ENCODE data around the gene DPPA2. TPM values are rescaled to one million over a fixed set of nuclear protein-coding genes. Genes with fewer than 3 reads are reported as not detected.

The DPPA2 gene
- total RNA-seq, 4 donors from 2014 or later = not detected

GRCh38 chr3:109356442-109357155 is 40.3 kb upstream of the DPPA2 start:
- no peaks in the 10 kb centered on the region for H3K27me3 ChIP-seq
- no peak overlapping the region for H3K27ac ChIP-seq
- no peak overlapping the region for H3K4me3 ChIP-seq (replicated peaks in 1 of 3)
- TF ChIP-seq POLR2A (IDR thresholded peaks at IDR 0.05) = no peak
- TF ChIP-seq, protein P1, sequence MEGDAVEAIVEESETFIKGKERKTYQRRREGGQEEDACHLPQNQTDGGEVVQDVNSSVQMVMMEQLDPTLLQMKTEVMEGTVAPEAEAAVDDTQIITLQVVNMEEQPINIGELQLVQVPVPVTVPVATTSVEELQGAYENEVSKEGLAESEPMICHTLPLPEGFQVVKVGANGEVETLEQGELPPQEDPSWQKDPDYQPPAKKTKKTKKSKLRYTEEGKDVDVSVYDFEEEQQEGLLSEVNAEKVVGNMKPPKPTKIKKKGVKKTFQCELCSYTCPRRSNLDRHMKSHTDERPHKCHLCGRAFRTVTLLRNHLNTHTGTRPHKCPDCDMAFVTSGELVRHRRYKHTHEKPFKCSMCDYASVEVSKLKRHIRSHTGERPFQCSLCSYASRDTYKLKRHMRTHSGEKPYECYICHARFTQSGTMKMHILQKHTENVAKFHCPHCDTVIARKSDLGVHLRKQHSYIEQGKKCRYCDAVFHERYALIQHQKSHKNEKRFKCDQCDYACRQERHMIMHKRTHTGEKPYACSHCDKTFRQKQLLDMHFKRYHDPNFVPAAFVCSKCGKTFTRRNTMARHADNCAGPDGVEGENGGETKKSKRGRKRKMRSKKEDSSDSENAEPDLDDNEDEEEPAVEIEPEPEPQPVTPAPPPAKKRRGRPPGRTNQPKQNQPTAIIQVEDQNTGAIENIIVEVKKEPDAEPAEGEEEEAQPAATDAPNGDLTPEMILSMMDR (IDR thresholded peaks at IDR 0.05) = no peak
- no peaks in the 10 kb centered on the region for H3K4me1 ChIP-seq
- H3K36me3 ChIP-seq = no peaks in the 10 kb centered on the region
- no peak for DNase-seq
- no peaks in the 10 kb centered on the region for H3K9me3 ChIP-seq
- 81 to 89% methylated on average over 3 of the region's 3 CpGs for WGBS, 2 donors
- intact Hi-C loops (cut with DNase I) = no loop called here

- intact Hi-C loops (cut with DNase I) = no loop called here
- Histone ChIP-seq H3K27ac (no peak overlapping the region), H3K4me1 (no peaks in the 10 kb centered on the region), H3K4me3 (replicated peaks in 1 of 3) (no peak overlapping the region), H3K27me3 (no peaks in the 10 kb centered on the region), H3K36me3 (no peaks in the 10 kb centered on the region), H3K9me3 (no peaks in the 10 kb centered on the region)
- WGBS, 2 donors = 54 to 60% methylated on average over 8 of the region's 8 CpGs
- no peak for TF ChIP-seq POLR2A (IDR thresholded peaks at IDR 0.05)
- TF ChIP-seq, protein P1 (IDR thresholded peaks at IDR 0.05) = no peak
- DNase-seq = no peak
These were observed 39.5 kb upstream of the DPPA2 start for GRCh38 chr3:109355625-109356441.

DNA sequence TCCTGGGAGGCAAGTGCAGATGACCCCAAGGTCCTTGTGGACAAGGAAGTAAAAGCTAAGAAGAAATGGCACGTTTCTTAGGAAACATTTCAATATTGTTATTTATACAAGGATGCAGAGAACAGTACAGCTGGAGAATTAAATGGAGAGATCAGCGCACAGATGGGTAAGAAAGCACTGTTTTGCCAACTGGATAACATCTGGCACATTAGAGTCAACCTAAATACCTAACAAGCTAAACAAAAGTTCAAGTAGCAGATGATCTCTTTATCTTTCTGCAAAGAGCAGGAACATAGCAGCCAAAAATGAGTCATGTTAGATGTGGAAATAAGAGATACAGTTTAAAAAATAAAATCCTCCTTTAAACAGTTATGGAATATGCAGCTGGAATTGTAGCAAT is 36.7 kb upstream of the DPPA2 start:
- TF ChIP-seq, protein P1 (IDR thresholded peaks at IDR 0.05) = no peak
- no peak for TF ChIP-seq POLR2A (IDR thresholded peaks at IDR 0.05)
- WGBS, 2 donors = 62% methylated on average over 2 of the region's 2 CpGs
- no peaks in the 10 kb centered on the region for H3K4me1 ChIP-seq

GRCh38 chr3:109351231-109351630 is 34.9 kb upstream of the DPPA2 start:
- H3K4me3 ChIP-seq (replicated peaks in 1 of 3) = no peak overlapping the region
- TF ChIP-seq, protein P1 (IDR thresholded peaks at IDR 0.05) = no peak
- TF ChIP-seq POLR2A (IDR thresholded peaks at IDR 0.05) = no peak
- no peak overlapping the region for H3K27ac ChIP-seq
- H3K36me3 ChIP-seq = no peaks in the 10 kb centered on the region
- H3K9me3 ChIP-seq = no peaks in the 10 kb centered on the region
- H3K27me3 ChIP-seq = no peaks in the 10 kb centered on the region
- DNase-seq = no peak
- intact Hi-C loops (cut with DNase I) = no loop called here
- H3K4me1 ChIP-seq = no peaks in the 10 kb centered on the region

More for the DNA sequence above, 36.7 kb upstream of the DPPA2 start:
- Histone ChIP-seq H3K27me3 (no peaks in the 10 kb centered on the region), H3K4me3 (replicated peaks in 1 of 3) (no peak overlapping the region), H3K36me3 (no peaks in the 10 kb centered on the region), H3K9me3 (no peaks in the 10 kb centered on the region), H3K27ac (no peak overlapping the region)
- DNase-seq = no peak
- intact Hi-C loops (cut with DNase I) = no loop called here

DNA sequence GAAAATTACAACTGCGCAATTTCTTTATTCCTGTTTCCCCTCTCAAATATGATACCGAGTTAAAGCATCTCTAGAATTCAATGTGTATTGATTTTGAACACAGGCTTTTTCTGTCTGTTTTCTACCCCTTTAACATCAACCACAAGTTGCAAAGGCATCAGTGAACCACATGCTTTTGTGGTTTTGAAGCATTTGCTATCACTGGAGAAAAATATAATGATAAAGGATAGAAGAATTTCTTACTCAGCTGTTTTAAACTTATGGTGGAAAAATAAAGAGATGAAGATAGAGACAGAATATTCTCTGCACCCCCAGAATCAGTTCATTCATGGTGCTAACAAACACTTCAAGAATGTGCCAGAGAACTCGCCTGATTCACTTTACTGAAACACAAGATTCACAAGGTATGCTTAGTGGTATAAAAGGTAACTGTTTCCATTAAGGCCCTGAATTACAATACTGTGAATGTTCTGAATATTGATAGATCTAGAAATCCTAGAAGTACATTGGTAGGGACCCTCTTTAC is 30.5 kb upstream of the DPPA2 start:
- DNase-seq = no peak
- Histone ChIP-seq H3K4me3 (replicated peaks in 1 of 3) (no peak overlapping the region), H3K4me1 (no peaks in the 10 kb centered on the region), H3K27ac (no peak overlapping the region), H3K9me3 (no peaks in the 10 kb centered on the region), H3K27me3 (no peaks in the 10 kb centered on the region), H3K36me3 (no peaks in the 10 kb centered on the region)
- WGBS, 2 donors = 90 to 93% methylated on average over 3 of the region's 3 CpGs
- TF ChIP-seq POLR2A (IDR thresholded peaks at IDR 0.05) = no peak
- TF ChIP-seq, protein P1 (IDR thresholded peaks at IDR 0.05) = no peak
- intact Hi-C loops (cut with DNase I) = no loop called here

Measured in thyroid gland (tissue), 4 donors.